ENCODE measurements around the gene BCL2L11. TPM values are rescaled to one million over a fixed set of nuclear protein-coding genes. Genes with fewer than 3 reads are reported as not detected.

The BCL2L11 gene
- total and polyA plus RNA-seq, 10 of the 15 experiments (the other 5 are each of a cell fraction or from before 2014, with no cell fraction given) = 0.29 to 10.1 (median 1.1) TPM

DNA sequence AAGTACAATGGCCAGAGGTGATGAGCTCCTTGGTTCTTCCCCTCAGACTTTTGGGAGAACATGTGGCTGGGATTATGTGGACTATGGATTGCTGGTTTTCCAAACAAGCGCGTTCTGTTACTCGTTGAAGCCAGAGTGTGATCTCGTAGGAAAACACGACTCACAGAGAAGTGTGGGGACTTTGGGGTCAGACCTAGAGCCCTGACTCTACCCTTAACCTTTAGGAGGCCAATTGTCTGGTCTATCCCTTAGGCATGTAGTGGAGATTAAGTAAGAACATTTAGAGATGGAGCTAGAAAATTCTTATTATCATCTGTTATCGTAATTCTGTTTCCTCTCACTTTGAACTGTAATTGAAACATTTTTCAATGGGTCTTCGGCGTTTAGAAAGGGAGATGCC lies 35.8 kb downstream of the BCL2L11 start (continued):
- TF ChIP-seq KDM1A (IDR thresholded peaks at IDR 0.05; ENCODE audit: borderline replicate concordance) = no peak

DNA sequence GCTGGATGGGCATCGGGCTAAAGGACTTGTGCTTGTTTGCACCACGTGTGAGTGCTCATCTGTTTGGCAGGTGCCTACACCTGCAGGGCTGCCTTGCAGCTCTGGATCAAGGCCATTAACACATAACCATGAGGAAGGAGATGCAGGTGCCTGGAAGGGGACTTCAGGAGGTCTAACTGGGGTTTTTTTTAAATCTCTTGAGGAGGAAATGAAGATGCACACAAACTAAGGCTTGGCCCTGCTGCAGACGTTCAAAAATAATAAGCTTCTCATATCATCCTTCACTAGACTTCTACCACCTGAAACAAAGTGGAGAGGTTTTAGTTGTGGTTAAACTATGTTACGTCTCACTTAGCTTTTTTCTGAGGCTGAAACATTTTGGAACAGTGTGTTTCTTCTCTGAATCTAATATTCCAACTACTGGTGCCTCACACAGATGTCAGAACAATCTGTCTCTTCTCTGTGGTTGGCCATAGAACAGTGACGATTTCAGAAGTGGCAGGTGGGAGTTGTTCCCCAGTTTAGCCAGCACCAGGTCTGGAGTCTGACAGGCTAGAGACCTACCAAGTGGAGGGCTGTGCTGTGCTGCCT lies 36.5 kb downstream of the BCL2L11 start:
- no peak for DNase-seq (ENCODE audit: low read depth, low spot score)
- no peaks in the 10 kb centered on the region for H3K27me3 ChIP-seq (replicated peaks in 1 of 2; ENCODE audit: control insufficient read depth in 2 of 2, insufficient read depth in 2 of 2, low read length in 1 of 2)
- no TSS peak for BruUV-seq (replicated peaks)
- H3K79me2 ChIP-seq (ENCODE audit: control insufficient read depth, insufficient read depth, low read length) = no peaks in the 10 kb centered on the region
- in situ Hi-C loops (cut with MboI) = no loop called here
- H3K4me2 ChIP-seq (ENCODE audit: control insufficient read depth, insufficient read depth) = peak overlapping the region; percentile 52; the same call in 1 of the 2 replicates
- H2AFZ ChIP-seq (ENCODE audit: control insufficient read depth, low read depth, low read length) = no peak overlapping the region
- peak; percentile 72 for ATAC-seq
- H3K36me3 ChIP-seq (ENCODE audit: control insufficient read depth in 2 of 2, insufficient read depth in 2 of 2, low read length in 1 of 2) = peaks cover 0 to 7% of the 10 kb centered on the region in 2 experiments; a peak in 3 of 4 replicates
- RAD21 ChIA-PET (ENCODE audit: unreplicated experiment) = interaction anchor here (0.6 to 4.4 kb wide), 13 partner anchors 9 to 52 kb away, joined by 3 to 34 read pairs (median 5); partner anchors contain the start of gene BCL2L11
- SMC1A ChIA-PET (ENCODE audit: uncharacterized antibody, unreplicated experiment) = interaction anchor here (0.9 to 4.4 kb wide), 18 partner anchors 8 to 100 kb away, joined by 3 to 44 read pairs (median 8); no protein-coding TSS in a partner anchor
- intact Hi-C loops (cut with micrococcal nuclease; ENCODE audit: unreplicated experiment) = no loop called here
- TF ChIP-seq POLR2AphosphoS5 (IDR thresholded peaks at IDR 0.05; ENCODE audit: low read length) (no peak), TCF12 (IDR thresholded peaks at IDR 0.05; ENCODE audit: low read depth, low read length) (peak; percentile 5; the same call in 1 of the 2 replicates), NR2C2 (IDR thresholded peaks at IDR 0.05; ENCODE audit: borderline replicate concordance, control insufficient read depth, insufficient read length, low read depth) (no peak), GABPA (IDR thresholded peaks at IDR 0.05; ENCODE audit: low read depth) (no peak), BHLHE40 (IDR thresholded peaks at IDR 0.05; ENCODE audit: borderline replicate concordance in 1 of 2, low read depth in 2 of 2, low read length in 1 of 2) (0 out of 4 replicates have a peak, but pooled peaks of 1 of the 2 experiments have one; percentile 5), RAD51 (IDR thresholded peaks at IDR 0.05) (no peak), TCF3 (IDR thresholded peaks at IDR 0.05; ENCODE audit: borderline replicate concordance, insufficient read depth, low read depth, low read length) (0 out of 2 replicates have a peak, but pooled peaks have one; percentile 29), YY1 (IDR thresholded peaks at IDR 0.05; ENCODE audit: low read depth, low read length) (no peak), RBBP5 (conservative IDR thresholded peaks at IDR 0.05) (no peak)
- TF ChIP-seq, protein P1, sequence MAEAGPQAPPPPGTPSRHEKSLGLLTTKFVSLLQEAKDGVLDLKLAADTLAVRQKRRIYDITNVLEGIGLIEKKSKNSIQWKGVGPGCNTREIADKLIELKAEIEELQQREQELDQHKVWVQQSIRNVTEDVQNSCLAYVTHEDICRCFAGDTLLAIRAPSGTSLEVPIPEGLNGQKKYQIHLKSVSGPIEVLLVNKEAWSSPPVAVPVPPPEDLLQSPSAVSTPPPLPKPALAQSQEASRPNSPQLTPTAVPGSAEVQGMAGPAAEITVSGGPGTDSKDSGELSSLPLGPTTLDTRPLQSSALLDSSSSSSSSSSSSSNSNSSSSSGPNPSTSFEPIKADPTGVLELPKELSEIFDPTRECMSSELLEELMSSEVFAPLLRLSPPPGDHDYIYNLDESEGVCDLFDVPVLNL (IDR thresholded peaks at IDR 0.05; ENCODE audit: low read depth, low read length) = no peak
- TF ChIP-seq, protein P2, sequence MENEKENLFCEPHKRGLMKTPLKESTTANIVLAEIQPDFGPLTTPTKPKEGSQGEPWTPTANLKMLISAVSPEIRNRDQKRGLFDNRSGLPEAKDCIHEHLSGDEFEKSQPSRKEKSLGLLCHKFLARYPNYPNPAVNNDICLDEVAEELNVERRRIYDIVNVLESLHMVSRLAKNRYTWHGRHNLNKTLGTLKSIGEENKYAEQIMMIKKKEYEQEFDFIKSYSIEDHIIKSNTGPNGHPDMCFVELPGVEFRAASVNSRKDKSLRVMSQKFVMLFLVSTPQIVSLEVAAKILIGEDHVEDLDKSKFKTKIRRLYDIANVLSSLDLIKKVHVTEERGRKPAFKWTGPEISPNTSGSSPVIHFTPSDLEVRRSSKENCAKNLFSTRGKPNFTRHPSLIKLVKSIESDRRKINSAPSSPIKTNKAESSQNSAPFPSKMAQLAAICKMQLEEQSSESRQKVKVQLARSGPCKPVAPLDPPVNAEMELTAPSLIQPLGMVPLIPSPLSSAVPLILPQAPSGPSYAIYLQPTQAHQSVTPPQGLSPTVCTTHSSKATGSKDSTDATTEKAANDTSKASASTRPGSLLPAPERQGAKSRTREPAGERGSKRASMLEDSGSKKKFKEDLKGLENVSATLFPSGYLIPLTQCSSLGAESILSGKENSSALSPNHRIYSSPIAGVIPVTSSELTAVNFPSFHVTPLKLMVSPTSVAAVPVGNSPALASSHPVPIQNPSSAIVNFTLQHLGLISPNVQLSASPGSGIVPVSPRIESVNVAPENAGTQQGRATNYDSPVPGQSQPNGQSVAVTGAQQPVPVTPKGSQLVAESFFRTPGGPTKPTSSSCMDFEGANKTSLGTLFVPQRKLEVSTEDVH (IDR thresholded peaks at IDR 0.05; ENCODE audit: low read depth, partially characterized antibody) = no peak
- TF ChIP-seq, protein P3, sequence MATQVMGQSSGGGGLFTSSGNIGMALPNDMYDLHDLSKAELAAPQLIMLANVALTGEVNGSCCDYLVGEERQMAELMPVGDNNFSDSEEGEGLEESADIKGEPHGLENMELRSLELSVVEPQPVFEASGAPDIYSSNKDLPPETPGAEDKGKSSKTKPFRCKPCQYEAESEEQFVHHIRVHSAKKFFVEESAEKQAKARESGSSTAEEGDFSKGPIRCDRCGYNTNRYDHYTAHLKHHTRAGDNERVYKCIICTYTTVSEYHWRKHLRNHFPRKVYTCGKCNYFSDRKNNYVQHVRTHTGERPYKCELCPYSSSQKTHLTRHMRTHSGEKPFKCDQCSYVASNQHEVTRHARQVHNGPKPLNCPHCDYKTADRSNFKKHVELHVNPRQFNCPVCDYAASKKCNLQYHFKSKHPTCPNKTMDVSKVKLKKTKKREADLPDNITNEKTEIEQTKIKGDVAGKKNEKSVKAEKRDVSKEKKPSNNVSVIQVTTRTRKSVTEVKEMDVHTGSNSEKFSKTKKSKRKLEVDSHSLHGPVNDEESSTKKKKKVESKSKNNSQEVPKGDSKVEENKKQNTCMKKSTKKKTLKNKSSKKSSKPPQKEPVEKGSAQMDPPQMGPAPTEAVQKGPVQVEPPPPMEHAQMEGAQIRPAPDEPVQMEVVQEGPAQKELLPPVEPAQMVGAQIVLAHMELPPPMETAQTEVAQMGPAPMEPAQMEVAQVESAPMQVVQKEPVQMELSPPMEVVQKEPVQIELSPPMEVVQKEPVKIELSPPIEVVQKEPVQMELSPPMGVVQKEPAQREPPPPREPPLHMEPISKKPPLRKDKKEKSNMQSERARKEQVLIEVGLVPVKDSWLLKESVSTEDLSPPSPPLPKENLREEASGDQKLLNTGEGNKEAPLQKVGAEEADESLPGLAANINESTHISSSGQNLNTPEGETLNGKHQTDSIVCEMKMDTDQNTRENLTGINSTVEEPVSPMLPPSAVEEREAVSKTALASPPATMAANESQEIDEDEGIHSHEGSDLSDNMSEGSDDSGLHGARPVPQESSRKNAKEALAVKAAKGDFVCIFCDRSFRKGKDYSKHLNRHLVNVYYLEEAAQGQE (IDR thresholded peaks at IDR 0.05; ENCODE audit: low read depth, low read length) = no peak
- POLR2A ChIA-PET = interaction anchor here (1.0 to 3.0 kb wide), 5 partner anchors 11 to 51 kb away, joined by 3 to 21 read pairs (median 4); no protein-coding TSS in a partner anchor
- no peak for FAIRE-seq
- no peaks in the 10 kb centered on the region for H3K9me3 ChIP-seq (replicated peaks; ENCODE audit: control insufficient read depth, insufficient read depth, low read length)
- peaks cover 19% of the 10 kb centered on the region for H3K4me1 ChIP-seq (ENCODE audit: control insufficient read depth, insufficient read depth, low read length)
- no peak overlapping the region for H3K27ac ChIP-seq (ENCODE audit: control insufficient read depth, insufficient read depth)
- H3K4me3 ChIP-seq = no peak overlapping the region
- WGBS (ENCODE audit: insufficient coverage, insufficient replicate concordance, low lambda C conversion rate, missing lambda C conversion rate) = 2% methylated on average over 5 of the region's 5 CpGs
- H4K20me1 ChIP-seq (ENCODE audit: control insufficient read depth, insufficient read depth) = peaks cover 3% of the 10 kb centered on the region; the same call in 1 of the 2 replicates
- CTCF ChIA-PET = interaction anchor here (1.3 to 3.1 kb wide), 9 partner anchors 11 to 344 kb away, joined by 3 to 26 read pairs (median 4); no protein-coding TSS in a partner anchor
- H3K9ac ChIP-seq (ENCODE audit: control insufficient read depth, insufficient read depth, low read length) = no peak overlapping the region

All from GM12878 (cell line).